NCI-H345 (cell line): ENCODE results near the gene OR52E6.

ENCODE experiments used
- DNase-seq: peaks from one replicate; lab custom pipeline; 2025; lab: John Stamatoyannopoulos, UW

OR52E6 gene

DNA sequence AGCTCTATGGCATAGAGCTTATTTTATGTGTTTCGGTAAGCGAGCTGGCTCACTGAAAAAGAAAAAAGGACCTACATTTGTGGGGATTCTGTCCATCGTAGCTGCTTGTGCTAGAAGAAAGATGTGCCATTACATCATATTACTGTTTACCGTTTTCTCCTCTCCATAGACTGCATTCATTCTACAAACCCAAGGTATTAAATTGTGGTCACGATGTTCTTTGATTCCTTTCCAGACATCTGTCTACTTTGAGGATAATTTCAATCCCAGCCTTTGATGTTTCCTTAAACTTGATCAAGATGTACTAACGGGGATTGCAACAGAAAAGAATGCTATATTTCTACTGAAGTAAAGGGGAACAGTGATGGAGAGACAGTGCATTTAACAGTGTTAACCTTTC is 45.2 kb downstream of the OR52E6 start:
- no peak for DNase-seq

DNA sequence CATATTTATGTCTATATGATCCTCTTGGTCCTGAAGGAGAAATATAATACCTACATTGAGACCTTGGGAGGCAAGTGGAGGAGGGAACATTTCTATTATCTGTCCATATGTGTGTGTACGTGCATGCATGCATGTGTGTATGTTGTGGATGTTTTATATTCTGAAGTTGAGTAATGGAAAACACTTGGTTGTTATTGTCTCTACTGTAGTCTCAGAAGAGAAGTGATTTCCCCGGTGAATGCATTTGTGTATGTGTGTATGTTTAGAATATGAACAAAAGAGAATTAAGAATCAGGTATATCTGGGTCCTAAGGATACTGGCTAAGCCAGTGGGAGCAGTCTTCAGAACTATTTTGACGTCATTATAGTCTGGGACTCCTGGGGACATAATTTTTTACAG is 50.5 kb downstream of the OR52E6 start, which contains the start of gene OR52N1:
Gene OR52N1, minus strand, starts transcription at position 101 of the 400 bp plus-strand sequence. CDS start 2,449 bp downstream, outside the sequence.
- DNase-seq: no peak
